Measurements from ENCODE around the gene RCAN2. TPM values are rescaled to one million over a fixed set of nuclear protein-coding genes. Genes with fewer than 3 reads are reported as not detected.

The RCAN2 gene
- total RNA-seq, 2 experiments from 2014 or later = 0.57 to 0.91 TPM

GRCh38 chr6:46254946-46255345 lies 236.3 kb downstream of the RCAN2 start:
- Mint-ChIP-seq H3K9me3 (ENCODE audit: low read depth) (no peaks in the 10 kb centered on the region), H3K27me3 (peaks cover 4% of the 10 kb centered on the region), H3K36me3 (ENCODE audit: low read depth) (no peaks in the 10 kb centered on the region), H3K4me1 (no peaks in the 10 kb centered on the region), H3K27ac (no peak overlapping the region), H3K4me3 (no peak overlapping the region)
- POLR2A ChIA-PET = no interaction called here
- CTCF ChIA-PET = interaction anchor here (1.4 kb wide), 1 partner anchor 9 kb away, joined by 5 read pairs; no protein-coding TSS in a partner anchor
- no peak for ATAC-seq
- intact Hi-C loops (cut with DNase I, micrococcal nuclease) = no loop called here
- DNase-seq = no peak

- Mint-ChIP-seq H3K36me3 (ENCODE audit: low read depth) (no peaks in the 10 kb centered on the region), H3K9me3 (ENCODE audit: low read depth) (no peaks in the 10 kb centered on the region)
Measured at GRCh38 chr6:46254331-46254730, 236.9 kb downstream of the RCAN2 start.

DNA sequence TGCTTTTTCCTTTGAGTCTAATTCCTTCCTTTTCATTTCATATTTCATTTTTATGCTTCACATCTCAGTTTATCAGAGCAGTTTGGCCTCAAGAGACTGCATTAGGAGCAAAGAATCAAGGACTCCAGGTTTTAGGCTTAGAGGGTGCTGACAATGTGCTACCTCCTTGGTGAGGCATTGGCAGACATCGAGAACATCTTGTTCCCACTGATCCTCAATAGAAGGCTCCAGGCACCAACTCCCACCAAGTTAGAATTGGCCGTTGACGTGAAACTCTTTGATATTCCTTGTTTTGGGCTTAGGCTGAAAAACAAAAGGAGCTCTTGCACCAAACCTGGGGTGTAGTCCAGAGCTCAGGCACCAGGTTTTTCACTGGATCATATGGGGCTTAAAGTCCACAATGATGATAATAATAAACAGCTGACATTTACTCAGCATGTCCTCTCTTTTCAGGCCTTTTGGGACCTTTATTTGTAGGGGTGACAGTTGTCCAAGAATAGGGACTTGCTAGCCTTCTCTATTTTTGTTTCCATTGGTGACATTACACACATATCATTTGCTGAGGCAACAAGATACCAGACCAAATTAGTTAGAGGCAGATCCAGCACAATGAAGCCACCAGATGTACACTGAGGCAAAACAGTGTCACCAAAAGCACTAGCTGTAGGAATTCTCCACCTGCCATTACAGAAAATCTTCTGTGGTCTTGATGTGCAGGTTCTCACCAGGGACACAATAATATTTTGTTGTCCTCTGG lies 239.5 kb downstream of the RCAN2 start:
- no peak for DNase-seq
- H3K36me3 Mint-ChIP-seq (ENCODE audit: low read depth) = no peaks in the 10 kb centered on the region
- H3K9me3 Mint-ChIP-seq (ENCODE audit: low read depth) = no peaks in the 10 kb centered on the region
- peaks cover 4% of the 10 kb centered on the region for H3K27me3 Mint-ChIP-seq
- CTCF ChIA-PET = no interaction called here
- no peaks in the 10 kb centered on the region for H3K4me1 Mint-ChIP-seq
- intact Hi-C loops (cut with DNase I, micrococcal nuclease) = no loop called here
- ATAC-seq = no peak
- no peak overlapping the region for H3K4me3 Mint-ChIP-seq
- POLR2A ChIA-PET = no interaction called here
- no peak overlapping the region for H3K27ac Mint-ChIP-seq

More at GRCh38 chr6:46254331-46254730, 236.9 kb downstream of the RCAN2 start:
- no peak for DNase-seq
- Mint-ChIP-seq H3K27ac (no peak overlapping the region), H3K4me3 (no peak overlapping the region), H3K27me3 (peaks cover 4% of the 10 kb centered on the region), H3K4me1 (no peaks in the 10 kb centered on the region)
- ChIA-PET POLR2A (no interaction called here), CTCF (interaction anchor here (1.4 kb wide), 1 partner anchor 9 kb away, joined by 5 read pairs; no protein-coding TSS in a partner anchor)
- intact Hi-C loops (cut with DNase I, micrococcal nuclease) = no loop called here
- no peak for ATAC-seq

DNA sequence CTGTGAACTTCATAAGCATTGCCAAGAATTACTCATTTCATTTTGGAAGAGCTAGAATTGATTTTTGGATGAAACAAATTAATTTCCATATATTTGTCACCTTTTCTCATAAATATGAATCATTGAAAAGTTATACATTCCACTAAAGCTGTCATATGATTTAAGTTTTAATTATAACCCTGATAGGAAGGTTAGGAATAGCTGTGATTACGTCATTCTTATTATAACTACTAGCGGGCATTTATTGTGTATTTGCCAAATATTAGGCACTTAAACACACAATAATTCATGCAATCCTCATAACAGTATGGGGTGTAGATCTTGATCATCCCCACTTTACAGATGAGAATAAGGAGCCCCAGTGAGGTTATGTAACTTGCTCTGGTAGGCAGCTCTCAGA lies 243.1 kb downstream of the RCAN2 start:
- Mint-ChIP-seq H3K4me3 (no peak overlapping the region), H3K36me3 (ENCODE audit: low read depth) (no peaks in the 10 kb centered on the region), H3K27me3 (peaks cover 4% of the 10 kb centered on the region), H3K9me3 (ENCODE audit: low read depth) (no peaks in the 10 kb centered on the region), H3K27ac (no peak overlapping the region), H3K4me1 (no peaks in the 10 kb centered on the region)
- intact Hi-C loops (cut with DNase I, micrococcal nuclease) = no loop called here
- DNase-seq = no peak
- CTCF ChIA-PET = no interaction called here
- ATAC-seq = no peak
- POLR2A ChIA-PET = no interaction called here

DNA sequence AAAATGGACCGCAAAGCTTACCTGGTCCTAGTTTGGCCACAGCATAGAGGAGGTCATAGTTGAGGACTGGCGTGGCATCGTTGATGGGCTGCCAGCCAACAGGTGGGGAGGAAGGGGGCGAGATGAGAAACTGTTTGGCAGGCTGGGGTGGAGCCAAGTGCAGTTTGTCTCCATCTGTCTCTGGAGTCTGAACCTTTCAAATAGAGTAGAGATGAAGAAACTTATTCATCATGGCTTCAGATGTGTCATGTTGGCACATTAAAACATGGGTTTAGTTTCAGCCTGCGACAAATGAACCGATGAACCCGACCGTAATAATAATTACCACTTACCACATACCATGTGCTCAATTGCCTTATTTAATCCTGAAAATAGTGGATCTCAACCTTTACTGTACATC lies 244.5 kb downstream of the RCAN2 start:
- POLR2A ChIA-PET = no interaction called here
- Mint-ChIP-seq H3K4me1 (no peaks in the 10 kb centered on the region), H3K9me3 (ENCODE audit: low read depth) (no peaks in the 10 kb centered on the region), H3K36me3 (ENCODE audit: low read depth) (no peaks in the 10 kb centered on the region), H3K27me3 (peaks cover 3% of the 10 kb centered on the region), H3K4me3 (no peak overlapping the region), H3K27ac (no peak overlapping the region)
- DNase-seq (no peak), ATAC-seq (no peak)
- intact Hi-C loops (cut with DNase I, micrococcal nuclease) = no loop called here
- CTCF ChIA-PET = no interaction called here

DNA sequence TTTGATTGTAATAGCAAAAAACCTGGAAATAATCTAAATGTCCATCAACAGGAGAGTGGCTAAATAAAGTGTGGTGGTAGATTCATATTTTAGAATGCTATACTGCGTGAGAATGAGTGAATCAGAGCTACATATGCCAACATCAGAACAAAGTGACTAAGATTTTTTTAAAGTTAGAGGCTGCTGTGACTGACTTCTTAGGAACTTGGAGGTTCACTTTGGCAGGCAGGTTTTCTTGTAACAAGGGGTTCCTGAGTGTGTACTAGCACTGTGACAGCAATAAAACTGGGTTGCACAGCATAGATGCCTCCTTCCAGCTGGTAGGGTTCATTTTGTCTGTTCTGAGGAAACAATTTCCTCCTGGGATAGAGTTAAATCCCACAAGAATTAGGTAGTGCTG lies 245.2 kb downstream of the RCAN2 start:
- H3K9me3 Mint-ChIP-seq (ENCODE audit: low read depth) = no peaks in the 10 kb centered on the region
- no peak for ATAC-seq
- ChIA-PET POLR2A (no interaction called here), CTCF (interaction anchor here (1.9 kb wide), 1 partner anchor 8 kb away, joined by 5 read pairs; no protein-coding TSS in a partner anchor)
- peaks cover 3% of the 10 kb centered on the region for H3K27me3 Mint-ChIP-seq
- no peaks in the 10 kb centered on the region for H3K36me3 Mint-ChIP-seq (ENCODE audit: low read depth)
- intact Hi-C loops (cut with DNase I, micrococcal nuclease) = no loop called here
- H3K4me1 Mint-ChIP-seq = no peaks in the 10 kb centered on the region
- H3K4me3 Mint-ChIP-seq = no peak overlapping the region
- DNase-seq = no peak
- no peak overlapping the region for H3K27ac Mint-ChIP-seq

GRCh38 chr6:46244670-46245069 lies 246.6 kb downstream of the RCAN2 start:
- ChIA-PET POLR2A (no interaction called here), CTCF (interaction anchor here (1.1 to 1.9 kb wide), 2 partner anchors 10 to 24 kb away, joined by 3 to 5 read pairs; no protein-coding TSS in a partner anchor)
- DNase-seq = no peak
- no peaks in the 10 kb centered on the region for H3K9me3 Mint-ChIP-seq (ENCODE audit: low read depth)
- no peaks in the 10 kb centered on the region for H3K36me3 Mint-ChIP-seq (ENCODE audit: low read depth)
- H3K27me3 Mint-ChIP-seq = peaks cover 1% of the 10 kb centered on the region
- H3K27ac Mint-ChIP-seq = no peak overlapping the region
- no peak overlapping the region for H3K4me3 Mint-ChIP-seq
- no peaks in the 10 kb centered on the region for H3K4me1 Mint-ChIP-seq
- intact Hi-C loops (cut with DNase I, micrococcal nuclease) = no loop called here
- ATAC-seq = no peak

GRCh38 chr6:46243754-46244153 lies 247.5 kb downstream of the RCAN2 start:
- no peaks in the 10 kb centered on the region for H3K9me3 Mint-ChIP-seq (ENCODE audit: low read depth)
- no peak for ATAC-seq
- no peak overlapping the region for H3K4me3 Mint-ChIP-seq
- H3K4me1 Mint-ChIP-seq = no peaks in the 10 kb centered on the region
- H3K36me3 Mint-ChIP-seq (ENCODE audit: low read depth) = no peaks in the 10 kb centered on the region
- ChIA-PET POLR2A (no interaction called here), CTCF (interaction anchor here (1.5 kb wide), 1 partner anchor 153 kb away, joined by 3 read pairs; no protein-coding TSS in a partner anchor)
- intact Hi-C loops (cut with DNase I, micrococcal nuclease) = no loop called here
- H3K27me3 Mint-ChIP-seq = peaks cover 1% of the 10 kb centered on the region
- DNase-seq = no peak
- no peak overlapping the region for H3K27ac Mint-ChIP-seq

- DNase-seq (no peak), ATAC-seq (no peak)
- ChIA-PET POLR2A (no interaction called here), CTCF (interaction anchor here (0.6 to 1.5 kb wide), 2 partner anchors 21 to 152 kb away, joined by 3 read pairs; no protein-coding TSS in a partner anchor)
- H3K27ac Mint-ChIP-seq = no peak overlapping the region
- H3K4me3 Mint-ChIP-seq = no peak overlapping the region
- no peaks in the 10 kb centered on the region for H3K36me3 Mint-ChIP-seq (ENCODE audit: low read depth)
- no peaks in the 10 kb centered on the region for H3K9me3 Mint-ChIP-seq (ENCODE audit: low read depth)
- peaks cover 1% of the 10 kb centered on the region for H3K27me3 Mint-ChIP-seq
- intact Hi-C loops (cut with DNase I, micrococcal nuclease) = no loop called here
- H3K4me1 Mint-ChIP-seq = no peaks in the 10 kb centered on the region
Measured at GRCh38 chr6:46242921-46243320, 248.3 kb downstream of the RCAN2 start.

DNA sequence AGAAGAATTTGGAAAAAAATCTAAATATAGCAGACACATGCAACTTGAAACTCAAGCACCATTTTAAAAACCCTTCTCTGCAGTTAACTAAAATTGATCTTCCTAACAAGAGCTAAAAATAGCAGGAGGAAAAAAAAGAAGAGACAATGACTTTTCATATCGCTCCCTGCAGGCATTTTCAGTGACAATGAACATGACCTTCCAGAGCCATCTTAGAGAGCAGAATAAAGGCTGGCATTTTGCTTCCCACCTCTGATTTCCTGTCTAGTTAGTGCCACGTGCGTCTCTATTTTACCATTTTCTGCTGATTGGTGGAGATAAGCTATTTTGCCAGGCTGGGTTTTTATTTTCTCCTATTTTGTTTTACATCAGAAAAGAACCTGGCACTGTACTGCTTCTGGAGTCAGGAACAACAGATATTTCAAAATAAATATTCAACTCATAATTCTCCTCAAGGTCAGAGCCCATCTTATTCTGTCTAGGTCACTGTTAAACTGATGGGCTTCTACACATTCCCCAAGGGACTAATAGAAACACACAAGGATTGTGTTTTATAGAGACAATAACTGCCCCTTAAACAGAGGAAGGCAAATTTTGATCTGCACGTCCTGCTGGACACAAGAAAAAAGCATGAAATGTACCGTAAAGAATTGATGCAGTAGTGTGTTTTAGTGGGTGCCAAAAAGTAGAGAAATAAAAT lies 250.2 kb downstream of the RCAN2 start:
- no peak overlapping the region for H3K4me3 Mint-ChIP-seq
- H3K27ac Mint-ChIP-seq = no peak overlapping the region
- peaks cover 4% of the 10 kb centered on the region for H3K27me3 Mint-ChIP-seq
- CTCF ChIA-PET = no interaction called here
- ATAC-seq (no peak), DNase-seq (no peak)
- intact Hi-C loops (cut with DNase I, micrococcal nuclease) = no loop called here
- POLR2A ChIA-PET = no interaction called here
- no peaks in the 10 kb centered on the region for H3K4me1 Mint-ChIP-seq
- H3K36me3 Mint-ChIP-seq (ENCODE audit: low read depth) = no peaks in the 10 kb centered on the region
- H3K9me3 Mint-ChIP-seq (ENCODE audit: low read depth) = no peaks in the 10 kb centered on the region

DNA sequence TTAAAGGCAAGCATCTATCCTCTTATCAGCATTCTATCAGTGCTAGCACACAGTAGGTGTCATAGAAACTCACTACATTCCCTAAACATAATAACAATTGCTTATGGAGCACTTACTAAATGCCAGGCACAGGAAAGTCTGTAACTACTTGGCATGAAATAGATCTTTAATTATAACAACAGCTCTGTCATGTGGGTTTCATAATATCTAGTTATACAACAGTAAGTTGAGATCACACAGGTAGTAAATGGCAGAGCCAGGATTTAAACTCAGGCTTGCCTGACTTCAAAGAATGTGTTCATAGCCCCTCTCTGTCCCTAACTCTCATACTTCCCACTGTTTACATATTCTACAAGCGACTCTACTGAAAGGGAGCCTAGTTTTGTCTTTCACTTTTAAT lies 254.5 kb downstream of the RCAN2 start:
- ChIA-PET POLR2A (no interaction called here), CTCF (interaction anchor here (0.6 kb wide), 1 partner anchor 1094 kb away, joined by 5 read pairs; no protein-coding TSS in a partner anchor)
- Mint-ChIP-seq H3K4me3 (no peak overlapping the region), H3K9me3 (ENCODE audit: low read depth) (no peaks in the 10 kb centered on the region), H3K4me1 (no peaks in the 10 kb centered on the region), H3K27ac (no peak overlapping the region), H3K27me3 (peaks cover 12% of the 10 kb centered on the region), H3K36me3 (ENCODE audit: low read depth) (no peaks in the 10 kb centered on the region)
- DNase-seq = no peak
- intact Hi-C loops (cut with DNase I, micrococcal nuclease) = no loop called here
- ATAC-seq = no peak

DNA sequence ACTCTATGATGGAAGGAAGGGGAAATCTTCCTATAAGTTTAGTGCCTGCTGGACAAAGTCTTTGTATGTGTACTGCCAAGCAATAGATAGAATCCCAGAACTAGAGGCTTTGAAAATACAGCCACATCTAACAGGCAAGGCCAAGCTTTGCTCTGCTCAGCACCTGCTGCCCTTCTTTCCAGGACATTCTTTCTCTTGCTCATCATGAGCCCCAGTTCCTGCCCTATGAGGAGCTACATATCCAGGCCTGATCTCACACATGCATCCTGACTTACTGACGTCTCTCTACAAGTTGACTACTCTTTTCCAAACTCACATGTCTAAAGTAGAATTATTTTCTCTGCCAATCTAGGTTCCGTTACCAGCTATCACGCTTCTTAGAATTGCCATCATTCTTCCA lies 256.0 kb downstream of the RCAN2 start:
- DNase-seq (no peak), ATAC-seq (no peak)
- H3K4me3 Mint-ChIP-seq = no peak overlapping the region
- ChIA-PET CTCF (no interaction called here), POLR2A (no interaction called here)
- no peak overlapping the region for H3K27ac Mint-ChIP-seq
- no peaks in the 10 kb centered on the region for H3K36me3 Mint-ChIP-seq (ENCODE audit: low read depth)
- H3K27me3 Mint-ChIP-seq = peaks cover 14% of the 10 kb centered on the region
- intact Hi-C loops (cut with DNase I, micrococcal nuclease) = no loop called here
- H3K9me3 Mint-ChIP-seq (ENCODE audit: low read depth) = peaks cover 6% of the 10 kb centered on the region
- no peaks in the 10 kb centered on the region for H3K4me1 Mint-ChIP-seq
